ENCODE data around the gene SATB2.

SATB2 gene

DNA sequence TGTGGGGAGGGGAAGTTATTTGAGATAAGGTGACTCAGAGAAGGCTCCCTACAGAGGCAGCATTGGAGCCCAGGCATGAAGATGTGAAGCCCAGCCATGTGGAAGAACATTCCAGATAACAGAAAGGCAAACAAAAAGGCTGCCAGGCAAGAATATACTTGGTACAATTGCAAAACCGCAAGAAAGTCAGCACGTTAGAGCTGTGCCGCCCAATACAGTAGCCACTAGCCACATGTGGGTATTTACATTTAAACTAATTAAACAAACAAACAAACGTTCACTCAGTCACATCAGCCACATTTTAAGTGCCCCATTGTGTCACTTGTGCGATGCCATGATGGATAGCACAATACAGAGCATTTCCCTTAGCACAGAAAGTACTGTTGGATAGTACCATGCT lies 179.6 kb downstream of the SATB2 start (continued):
- TF ChIP-seq, protein P1, sequence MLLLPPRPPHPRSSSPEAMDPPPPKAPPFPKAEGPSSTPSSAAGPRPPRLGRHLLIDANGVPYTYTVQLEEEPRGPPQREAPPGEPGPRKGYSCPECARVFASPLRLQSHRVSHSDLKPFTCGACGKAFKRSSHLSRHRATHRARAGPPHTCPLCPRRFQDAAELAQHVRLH (tag by site-specific recombination; IDR thresholded peaks at IDR 0.05): no peak
- TF ChIP-seq ZNF391 (tag by site-specific recombination; IDR thresholded peaks at IDR 0.05; ENCODE audit: borderline replicate concordance, low read depth): no peak
- no peak; the same call in 1 of the 2 replicates for TF ChIP-seq KLF10 (tag by site-specific recombination; IDR thresholded peaks at IDR 0.05)
- TF ChIP-seq ZNF664 (tag by site-specific recombination; IDR thresholded peaks at IDR 0.05): no peak
- TF ChIP-seq, protein P2, sequence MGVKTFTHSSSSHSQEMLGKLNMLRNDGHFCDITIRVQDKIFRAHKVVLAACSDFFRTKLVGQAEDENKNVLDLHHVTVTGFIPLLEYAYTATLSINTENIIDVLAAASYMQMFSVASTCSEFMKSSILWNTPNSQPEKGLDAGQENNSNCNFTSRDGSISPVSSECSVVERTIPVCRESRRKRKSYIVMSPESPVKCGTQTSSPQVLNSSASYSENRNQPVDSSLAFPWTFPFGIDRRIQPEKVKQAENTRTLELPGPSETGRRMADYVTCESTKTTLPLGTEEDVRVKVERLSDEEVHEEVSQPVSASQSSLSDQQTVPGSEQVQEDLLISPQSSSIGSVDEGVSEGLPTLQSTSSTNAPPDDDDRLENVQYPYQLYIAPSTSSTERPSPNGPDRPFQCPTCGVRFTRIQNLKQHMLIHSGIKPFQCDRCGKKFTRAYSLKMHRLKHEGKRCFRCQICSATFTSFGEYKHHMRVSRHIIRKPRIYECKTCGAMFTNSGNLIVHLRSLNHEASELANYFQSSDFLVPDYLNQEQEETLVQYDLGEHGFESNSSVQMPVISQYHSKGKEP (tag by site-specific recombination; IDR thresholded peaks at IDR 0.05): peak; percentile 63; the same call in 1 of the 2 replicates
- no peak for TF ChIP-seq MZF1 (tag by site-specific recombination; IDR thresholded peaks at IDR 0.05; ENCODE audit: borderline replicate concordance)
- TF ChIP-seq ZNF19 (tag by site-specific recombination; IDR thresholded peaks at IDR 0.05; ENCODE audit: low read depth): no peak
- no peak for TF ChIP-seq ZFP37 (tag by site-specific recombination; IDR thresholded peaks at IDR 0.05)
- TF ChIP-seq GFI1B (tag by site-specific recombination; IDR thresholded peaks at IDR 0.05): no peak
- no peak for TF ChIP-seq ZNF473 (tag by site-specific recombination; IDR thresholded peaks at IDR 0.05)
- no peak for TF ChIP-seq ZFP41 (tag by site-specific recombination; IDR thresholded peaks at IDR 0.05; ENCODE audit: borderline replicate concordance)
- no peak for TF ChIP-seq ZNF514 (tag by site-specific recombination; IDR thresholded peaks at IDR 0.05)

DNA sequence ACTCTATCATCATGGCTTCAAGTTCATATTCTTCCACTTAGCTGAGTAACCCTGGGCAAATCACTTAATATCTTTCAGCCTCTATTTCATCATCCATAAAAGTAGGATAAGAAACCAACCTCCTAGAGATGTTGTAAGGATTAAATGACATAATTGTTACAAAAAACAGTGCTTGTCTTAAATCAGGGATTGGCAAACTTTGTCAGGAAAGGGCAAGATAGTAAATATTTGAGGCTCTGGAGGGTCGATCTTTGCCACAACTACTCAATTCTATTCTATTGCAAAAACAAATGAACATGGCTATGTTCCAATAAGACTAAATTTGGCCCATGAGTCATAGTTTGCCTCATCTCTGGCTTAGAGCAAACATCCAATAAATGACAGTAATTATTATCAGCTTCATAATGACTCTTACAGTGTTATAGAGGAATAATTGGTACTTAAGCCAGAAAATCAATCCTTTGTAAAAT lies 184.7 kb downstream of the SATB2 start:
- Histone ChIP-seq H3K27ac (ENCODE audit: extremely low read depth, low read depth, low read length) (no peak overlapping the region), H3K9me3 (ENCODE audit: control insufficient read depth, insufficient read depth, low read depth, low read length) (no peaks in the 10 kb centered on the region), H3K4me3 (ENCODE audit: low read depth, low read length) (no peak overlapping the region), H3K36me3 (ENCODE audit: control insufficient read depth in 2 of 2, insufficient read depth in 1 of 2, low read length in 2 of 2) (peaks cover 20 to 29% of the 10 kb centered on the region in 2 experiments), H3K4me1 (ENCODE audit: control insufficient read depth, insufficient read depth, low read length) (peaks cover 6% of the 10 kb centered on the region)
- ChIA-PET CTCF (no interaction called here), POLR2A (no interaction called here)
- TF ChIP-seq ZNF830 (tag by site-specific recombination; IDR thresholded peaks at IDR 0.05; ENCODE audit: low read depth): no peak
- TF ChIP-seq, protein P3, sequence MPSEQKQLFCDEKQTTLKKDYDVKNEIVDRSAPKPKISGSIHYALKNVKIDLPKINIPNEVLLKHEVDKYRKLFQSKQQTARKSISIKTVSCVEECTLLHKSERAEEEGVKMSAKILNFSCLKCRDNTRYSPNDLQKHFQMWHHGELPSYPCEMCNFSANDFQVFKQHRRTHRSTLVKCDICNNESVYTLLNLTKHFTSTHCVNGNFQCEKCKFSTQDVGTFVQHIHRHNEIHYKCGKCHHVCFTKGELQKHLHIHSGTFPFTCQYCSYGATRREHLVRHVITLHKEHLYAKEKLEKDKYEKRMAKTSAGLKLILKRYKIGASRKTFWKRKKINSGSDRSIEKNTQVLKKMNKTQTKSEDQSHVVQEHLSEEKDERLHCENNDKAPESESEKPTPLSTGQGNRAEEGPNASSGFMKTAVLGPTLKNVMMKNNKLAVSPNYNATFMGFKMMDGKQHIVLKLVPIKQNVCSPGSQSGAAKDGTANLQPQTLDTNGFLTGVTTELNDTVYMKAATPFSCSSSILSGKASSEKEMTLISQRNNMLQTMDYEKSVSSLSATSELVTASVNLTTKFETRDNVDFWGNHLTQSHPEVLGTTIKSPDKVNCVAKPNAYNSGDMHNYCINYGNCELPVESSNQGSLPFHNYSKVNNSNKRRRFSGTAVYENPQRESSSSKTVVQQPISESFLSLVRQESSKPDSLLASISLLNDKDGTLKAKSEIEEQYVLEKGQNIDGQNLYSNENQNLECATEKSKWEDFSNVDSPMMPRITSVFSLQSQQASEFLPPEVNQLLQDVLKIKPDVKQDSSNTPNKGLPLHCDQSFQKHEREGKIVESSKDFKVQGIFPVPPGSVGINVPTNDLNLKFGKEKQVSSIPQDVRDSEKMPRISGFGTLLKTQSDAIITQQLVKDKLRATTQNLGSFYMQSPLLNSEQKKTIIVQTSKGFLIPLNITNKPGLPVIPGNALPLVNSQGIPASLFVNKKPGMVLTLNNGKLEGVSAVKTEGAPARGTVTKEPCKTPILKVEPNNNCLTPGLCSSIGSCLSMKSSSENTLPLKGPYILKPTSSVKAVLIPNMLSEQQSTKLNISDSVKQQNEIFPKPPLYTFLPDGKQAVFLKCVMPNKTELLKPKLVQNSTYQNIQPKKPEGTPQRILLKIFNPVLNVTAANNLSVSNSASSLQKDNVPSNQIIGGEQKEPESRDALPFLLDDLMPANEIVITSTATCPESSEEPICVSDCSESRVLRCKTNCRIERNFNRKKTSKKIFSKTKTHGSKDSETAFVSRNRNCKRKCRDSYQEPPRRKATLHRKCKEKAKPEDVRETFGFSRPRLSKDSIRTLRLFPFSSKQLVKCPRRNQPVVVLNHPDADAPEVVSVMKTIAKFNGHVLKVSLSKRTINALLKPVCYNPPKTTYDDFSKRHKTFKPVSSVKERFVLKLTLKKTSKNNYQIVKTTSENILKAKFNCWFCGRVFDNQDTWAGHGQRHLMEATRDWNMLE (tag by site-specific recombination; conservative IDR thresholded peaks at IDR 0.05; ENCODE audit: low read depth): 0 out of 2 replicates have a peak, but pooled peaks have one; percentile 12
- TF ChIP-seq ZNF423 (tag by site-specific recombination; IDR thresholded peaks at IDR 0.05): no peak
- TF ChIP-seq ZNF560 (tag by site-specific recombination; IDR thresholded peaks at IDR 0.05; ENCODE audit: borderline replicate concordance): no peak
- TF ChIP-seq, protein P4, sequence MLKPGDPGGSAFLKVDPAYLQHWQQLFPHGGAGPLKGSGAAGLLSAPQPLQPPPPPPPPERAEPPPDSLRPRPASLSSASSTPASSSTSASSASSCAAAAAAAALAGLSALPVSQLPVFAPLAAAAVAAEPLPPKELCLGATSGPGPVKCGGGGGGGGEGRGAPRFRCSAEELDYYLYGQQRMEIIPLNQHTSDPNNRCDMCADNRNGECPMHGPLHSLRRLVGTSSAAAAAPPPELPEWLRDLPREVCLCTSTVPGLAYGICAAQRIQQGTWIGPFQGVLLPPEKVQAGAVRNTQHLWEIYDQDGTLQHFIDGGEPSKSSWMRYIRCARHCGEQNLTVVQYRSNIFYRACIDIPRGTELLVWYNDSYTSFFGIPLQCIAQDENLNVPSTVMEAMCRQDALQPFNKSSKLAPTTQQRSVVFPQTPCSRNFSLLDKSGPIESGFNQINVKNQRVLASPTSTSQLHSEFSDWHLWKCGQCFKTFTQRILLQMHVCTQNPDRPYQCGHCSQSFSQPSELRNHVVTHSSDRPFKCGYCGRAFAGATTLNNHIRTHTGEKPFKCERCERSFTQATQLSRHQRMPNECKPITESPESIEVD (tag by site-specific recombination; IDR thresholded peaks at IDR 0.05): peak; percentile 67
- TF ChIP-seq GLI4 (tag by site-specific recombination; IDR thresholded peaks at IDR 0.05): no peak
- TF ChIP-seq GFI1B (tag by site-specific recombination; IDR thresholded peaks at IDR 0.05): peak; percentile 49; the same call in 1 of the 2 replicates
- no peak for TF ChIP-seq ZNF548 (tag by site-specific recombination; IDR thresholded peaks at IDR 0.05)
- TF ChIP-seq ZNF223 (tag by site-specific recombination; IDR thresholded peaks at IDR 0.05): no peak
- no peak for TF ChIP-seq ZSCAN30 (tag by site-specific recombination; IDR thresholded peaks at IDR 0.05)
- no peak for TF ChIP-seq ZNF302 (tag by site-specific recombination; IDR thresholded peaks at IDR 0.05; ENCODE audit: low read depth)
- no peak for TF ChIP-seq ZNF776 (tag by site-specific recombination; IDR thresholded peaks at IDR 0.05; ENCODE audit: borderline replicate concordance)
- TF ChIP-seq, protein P5, sequence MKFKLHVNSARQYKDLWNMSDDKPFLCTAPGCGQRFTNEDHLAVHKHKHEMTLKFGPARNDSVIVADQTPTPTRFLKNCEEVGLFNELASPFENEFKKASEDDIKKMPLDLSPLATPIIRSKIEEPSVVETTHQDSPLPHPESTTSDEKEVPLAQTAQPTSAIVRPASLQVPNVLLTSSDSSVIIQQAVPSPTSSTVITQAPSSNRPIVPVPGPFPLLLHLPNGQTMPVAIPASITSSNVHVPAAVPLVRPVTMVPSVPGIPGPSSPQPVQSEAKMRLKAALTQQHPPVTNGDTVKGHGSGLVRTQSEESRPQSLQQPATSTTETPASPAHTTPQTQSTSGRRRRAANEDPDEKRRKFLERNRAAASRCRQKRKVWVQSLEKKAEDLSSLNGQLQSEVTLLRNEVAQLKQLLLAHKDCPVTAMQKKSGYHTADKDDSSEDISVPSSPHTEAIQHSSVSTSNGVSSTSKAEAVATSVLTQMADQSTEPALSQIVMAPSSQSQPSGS (tag by site-specific recombination; IDR thresholded peaks at IDR 0.05; ENCODE audit: low read depth): peak; percentile 21; the same call in 1 of the 2 replicates
- TF ChIP-seq SP7 (tag by site-specific recombination; IDR thresholded peaks at IDR 0.05): peak; percentile 54; the same call in 1 of the 2 replicates
- 0 out of 2 replicates have a peak, but pooled peaks have one; percentile 31 for TF ChIP-seq ZNF843 (tag by site-specific recombination; IDR thresholded peaks at IDR 0.05)
- TF ChIP-seq ZNF114 (tag by site-specific recombination; IDR thresholded peaks at IDR 0.05): no peak

Measured in HEK293 (cell line).